Mucosa of descending colon (tissue), 3 donors: ENCODE data around the gene TICAM1. TPM values are rescaled to one million over a fixed set of nuclear protein-coding genes. Genes with fewer than 3 reads are reported as not detected.

Experiments used
- ATAC-seq: fragments of 200-7000 bp; cut with Tn5 transposase; one replicate; pipeline ENCODE4 v1.9.1; 2020; ENCODE audit warnings: mild to moderate bottlenecking, moderate library complexity
- DNase-seq, 3 donors: peaks; one replicate each; pipeline ENCODE4 v3.0.0-alpha.2; 2020
- H3K36me3 ChIP-seq: fragments of 200-600 bp; one replicate; pipeline ENCODE4 v1.8.0; 2021; ENCODE audit warnings: low read depth, mild to moderate bottlenecking
- H3K4me1 ChIP-seq: fragments of 200-600 bp; one replicate; pipeline ENCODE4 v1.8.0; 2021; ENCODE audit warnings: low read depth, mild to moderate bottlenecking
- H3K4me3 ChIP-seq: fragments of 200-600 bp; one replicate; pipeline ENCODE4 v1.8.0; 2021; ENCODE audit warnings: mild to moderate bottlenecking
- H3K9me3 ChIP-seq: fragments of 200-600 bp; one replicate; pipeline ENCODE4 v1.8.0; 2021; ENCODE audit warnings: mild to moderate bottlenecking
- CTCF ChIP-seq: fragments of 200-600 bp; IDR thresholded peaks from one replicate; pipeline ENCODE4 v1.8.0; 2022; ENCODE audit warnings: antibody characterized with exemption, mild to moderate bottlenecking
- intact Hi-C, 2 donors: fragments of 100-400 bp; cut with DNase I in 1 of 2; cut with micrococcal nuclease in 1 of 2; formaldehyde crosslinking; loops; one replicate each; pipeline versions ENCODE4 v1.11.0 to v1.11.1; 2022; cut with DNase I, micrococcal nuclease
- long read RNA-seq, 2 donors: library from polyadenylated mRNA; unstranded; transcript quantifications; one replicate each; pipeline ENCODE4 v2.0.0, GENCODE V29; 2019 to 2021
- total RNA-seq, 3 donors: library from RNA; stranded (reverse); fragmentation: NEBNext Ultra II Directional in 2 of 3; extraction: Animal tissue kit (Norgen Biotek cat#: 25700) in 2 of 3; gene quantifications; one replicate each; pipeline versions ENCODE4 v1.2.1 to v1.2.4, GENCODE V29; 2021 to 2023
- donor health status: DM: no; HTN: no; CAD: no; lungs with moderate emphysema.
- donor health status: DM: no; HTN: no; CAD: no.
- donor health status: DM: no; HTN: yes; CAD: no.

TICAM1 gene
- 10 to 100 TPM; 24.1 to 37.4 (median 26.4) TPM for total RNA-seq
- long read RNA-seq, donor 1, partial matches to known transcripts: 0 of 16 reads
- long read RNA-seq, donor 1, other reads (novel, unspliced or antisense): 12 of 16 reads
- long read RNA-seq, donor 2, partial matches to known transcripts: 0 of 6 reads
- long read RNA-seq, donor 2, other reads (novel, unspliced or antisense): 5 of 6 reads

- TF ChIP-seq CTCF: no peak
- DNase-seq: peak; percentile 85 to 91 (median 90)
- Histone ChIP-seq H3K4me3 (peak within 1 kb of the TSS; percentile 90), H3K36me3 (no peaks in the 10 kb centered on the region), H3K9me3 (no peaks in the 10 kb centered on the region), H3K4me1 (peaks cover 19% of the 10 kb centered on the region)
- peak; percentile 95 for ATAC-seq
- intact Hi-C loops: no loop called here
These were observed at the start of gene TICAM1 for GRCh38 chr19:4831304-4831978. Gene TICAM1 (minus strand): TSS chr19:4831712. CDS start chr19:4818377, 13,335 bp downstream.

- intact Hi-C loops: no loop called here
- TF ChIP-seq CTCF: no peak
- no peak for ATAC-seq
- H3K36me3 ChIP-seq: no peaks in the 10 kb centered on the region
- H3K4me1 ChIP-seq: no peaks in the 10 kb centered on the region
- no peak for DNase-seq
- H3K4me3 ChIP-seq: no peak overlapping the region
- no peaks in the 10 kb centered on the region for H3K9me3 ChIP-seq
These were observed 47.5 kb upstream of the TICAM1 start for GRCh38 chr19:4879041-4879440.

GRCh38 chr19:4878491-4878968, 47.0 kb upstream of the TICAM1 start:
- H3K4me3 ChIP-seq: no peak overlapping the region
- intact Hi-C loops: no loop called here
- no peaks in the 10 kb centered on the region for H3K36me3 ChIP-seq
- DNase-seq: no peak
- no peak for TF ChIP-seq CTCF
- ATAC-seq: no peak
- H3K4me1 ChIP-seq: no peaks in the 10 kb centered on the region
- no peaks in the 10 kb centered on the region for H3K9me3 ChIP-seq

GRCh38 chr19:4877753-4878490, 46.4 kb upstream of the TICAM1 start:
- intact Hi-C loops: no loop called here
- DNase-seq (no peak), ATAC-seq (no peak)

GRCh38 chr19:4873930-4874329, 42.4 kb upstream of the TICAM1 start:
- no peaks in the 10 kb centered on the region for H3K36me3 ChIP-seq
- TF ChIP-seq CTCF: no peak
- no peaks in the 10 kb centered on the region for H3K9me3 ChIP-seq
- no peak overlapping the region for H3K4me3 ChIP-seq
- no peaks in the 10 kb centered on the region for H3K4me1 ChIP-seq
- no peak for ATAC-seq
- intact Hi-C loops: loop anchor here (5.0 kb wide), 2 partner anchors 38 to 158 kb away; no protein-coding TSS in a partner anchor
- DNase-seq: no peak

More at GRCh38 chr19:4877753-4878490, 46.4 kb upstream of the TICAM1 start:
- H3K9me3 ChIP-seq: no peaks in the 10 kb centered on the region
- no peak overlapping the region for H3K4me3 ChIP-seq
- no peaks in the 10 kb centered on the region for H3K4me1 ChIP-seq
- TF ChIP-seq CTCF: no peak
- no peaks in the 10 kb centered on the region for H3K36me3 ChIP-seq
